HFFc6 (cell line): ENCODE measurements around the gene FHAD1. TPM values are rescaled to one million over a fixed set of nuclear protein-coding genes. Genes with fewer than 3 reads are reported as not detected.
"Not testable (repeated sequence)": the region's sequence is repeated elsewhere in the genome, so short reads cannot be mapped to it uniquely, and the experiment has no call there.

Experiments used
- DNase-seq: peaks from one replicate; pipeline ENCODE4 v3.0.0-alpha.2; 2018
- H3K27ac Mint-ChIP-seq: 2 replicates; pipeline ENCODE4 v1.8.0; 2020; ENCODE audit warnings: mild to moderate bottlenecking, mixed read lengths
- H3K27me3 Mint-ChIP-seq: 2 replicates; pipeline ENCODE4 v1.8.0; 2021; ENCODE audit warnings: mild to moderate bottlenecking, moderate library complexity, mixed read lengths; ENCODE audit not compliant: insufficient read depth
- H3K36me3 Mint-ChIP-seq: 2 replicates; pipeline ENCODE4 v1.8.0; 2021; ENCODE audit warnings: low read depth, mixed read lengths
- H3K4me1 Mint-ChIP-seq: 2 replicates; pipeline ENCODE4 v1.8.0; 2020; ENCODE audit warnings: low read depth, mixed read lengths
- H3K4me3 Mint-ChIP-seq: 2 replicates; pipeline ENCODE4 v1.8.0; 2020; ENCODE audit warnings: mild to moderate bottlenecking, moderate library complexity, mixed read lengths
- H3K9me3 Mint-ChIP-seq: 2 replicates; pipeline ENCODE4 v1.8.0; 2020; ENCODE audit warnings: mild to moderate bottlenecking, mixed read lengths
- total RNA-seq, 6 experiments: library from RNA; stranded (reverse); fragmentation: NEBNext Ultra II Directional; extraction: Animal tissue kit (Norgen Biotek cat#: 25700); gene quantifications; 2 replicates in 1 of 6; 3 replicates in 5 of 6; pipeline ENCODE4 v1.2.3, GENCODE V29; 2021
- TF ChIP-seq, protein P1 (sequence below): fragments of 200-600 bp; sonication (generic); IDR thresholded peaks from 2 replicates; pipeline ENCODE4 v1.5.0; 2021; ENCODE audit warnings: antibody characterized with exemption, mild to moderate bottlenecking

Gene FHAD1
- total RNA-seq, 6 experiments from 2014 or later: 0.16 to 0.25 TPM; not detected in 4

DNA sequence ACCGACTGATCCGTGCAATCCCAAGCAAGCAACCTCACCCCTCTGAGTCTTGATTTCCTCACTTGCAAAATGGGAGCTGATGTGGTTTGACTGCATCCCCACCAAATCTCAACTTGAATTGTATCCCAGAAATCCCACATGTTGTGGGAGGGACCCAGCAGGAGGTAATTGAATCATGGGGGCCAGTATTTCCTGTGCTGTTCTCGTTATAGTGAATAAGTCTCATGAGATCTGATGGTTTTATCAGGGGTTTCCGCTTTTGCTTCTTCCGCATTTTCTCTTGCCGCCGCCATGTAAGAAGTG is 58.4 kb downstream of the FHAD1 start:
- Mint-ChIP-seq H3K27me3 (peaks cover 27% of the 10 kb centered on the region), H3K36me3 (peaks cover under 1% of the 10 kb centered on the region; the same call in 1 of the 2 replicates), H3K9me3 (no peaks in the 10 kb centered on the region), H3K4me3 (no peak overlapping the region), H3K4me1 (peaks cover 6% of the 10 kb centered on the region), H3K27ac (no peak overlapping the region)
- TF ChIP-seq, protein P1, sequence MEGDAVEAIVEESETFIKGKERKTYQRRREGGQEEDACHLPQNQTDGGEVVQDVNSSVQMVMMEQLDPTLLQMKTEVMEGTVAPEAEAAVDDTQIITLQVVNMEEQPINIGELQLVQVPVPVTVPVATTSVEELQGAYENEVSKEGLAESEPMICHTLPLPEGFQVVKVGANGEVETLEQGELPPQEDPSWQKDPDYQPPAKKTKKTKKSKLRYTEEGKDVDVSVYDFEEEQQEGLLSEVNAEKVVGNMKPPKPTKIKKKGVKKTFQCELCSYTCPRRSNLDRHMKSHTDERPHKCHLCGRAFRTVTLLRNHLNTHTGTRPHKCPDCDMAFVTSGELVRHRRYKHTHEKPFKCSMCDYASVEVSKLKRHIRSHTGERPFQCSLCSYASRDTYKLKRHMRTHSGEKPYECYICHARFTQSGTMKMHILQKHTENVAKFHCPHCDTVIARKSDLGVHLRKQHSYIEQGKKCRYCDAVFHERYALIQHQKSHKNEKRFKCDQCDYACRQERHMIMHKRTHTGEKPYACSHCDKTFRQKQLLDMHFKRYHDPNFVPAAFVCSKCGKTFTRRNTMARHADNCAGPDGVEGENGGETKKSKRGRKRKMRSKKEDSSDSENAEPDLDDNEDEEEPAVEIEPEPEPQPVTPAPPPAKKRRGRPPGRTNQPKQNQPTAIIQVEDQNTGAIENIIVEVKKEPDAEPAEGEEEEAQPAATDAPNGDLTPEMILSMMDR: no peak
- no peak for DNase-seq

DNA sequence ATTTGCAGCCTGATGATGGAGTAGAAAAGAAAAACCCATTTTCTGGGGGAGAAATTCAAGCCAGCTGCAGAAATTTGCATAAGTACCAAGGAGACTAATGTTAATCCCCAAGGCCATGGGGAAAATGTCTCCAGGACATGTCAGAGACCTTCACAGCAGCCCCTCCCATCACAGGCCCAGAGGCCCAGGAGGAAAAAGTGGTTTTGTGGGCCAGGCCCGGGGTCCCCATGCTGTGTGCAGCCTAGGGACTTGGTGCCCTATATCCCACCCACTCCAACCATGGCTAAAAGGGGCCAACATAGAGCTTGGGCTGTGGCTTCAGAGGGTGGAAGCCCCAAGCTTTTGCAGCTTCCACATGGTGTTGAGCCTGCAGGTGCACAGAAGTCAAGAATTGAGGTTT is 59.3 kb downstream of the FHAD1 start:
- not testable (repeated sequence) for DNase-seq, H3K4me1 Mint-ChIP-seq, H3K4me3 Mint-ChIP-seq, H3K36me3 Mint-ChIP-seq, H3K9me3 Mint-ChIP-seq, H3K27ac Mint-ChIP-seq
- peaks cover 27% of the 10 kb centered on the region for H3K27me3 Mint-ChIP-seq

DNA sequence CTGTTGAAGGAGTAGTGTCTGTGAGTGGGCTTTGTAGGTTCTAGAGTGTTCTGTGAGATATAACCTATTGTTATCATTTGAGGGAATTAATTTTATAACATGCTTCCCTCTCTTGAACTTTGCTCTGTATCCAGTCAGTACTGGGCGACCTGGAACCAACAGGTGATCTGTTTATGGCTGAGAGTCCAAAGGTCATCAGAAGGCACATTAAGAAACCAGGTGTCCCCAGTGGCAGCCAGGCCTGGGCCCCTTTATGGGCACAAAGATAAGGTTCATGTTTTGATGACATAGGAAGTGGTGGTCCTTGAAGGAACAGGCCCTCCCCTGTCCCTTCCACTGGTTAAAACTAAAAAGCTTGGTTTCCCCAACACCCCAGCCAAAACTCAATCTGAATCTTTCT is 61.1 kb downstream of the FHAD1 start:
- H3K27ac Mint-ChIP-seq: no peak overlapping the region
- H3K36me3 Mint-ChIP-seq: peaks cover 16% of the 10 kb centered on the region
- peaks cover 6% of the 10 kb centered on the region for H3K4me1 Mint-ChIP-seq
- no peak for DNase-seq
- peaks cover 34% of the 10 kb centered on the region for H3K27me3 Mint-ChIP-seq
- H3K4me3 Mint-ChIP-seq: no peak overlapping the region
- peaks cover 19% of the 10 kb centered on the region for H3K9me3 Mint-ChIP-seq
- TF ChIP-seq, protein P1: no peak

DNA sequence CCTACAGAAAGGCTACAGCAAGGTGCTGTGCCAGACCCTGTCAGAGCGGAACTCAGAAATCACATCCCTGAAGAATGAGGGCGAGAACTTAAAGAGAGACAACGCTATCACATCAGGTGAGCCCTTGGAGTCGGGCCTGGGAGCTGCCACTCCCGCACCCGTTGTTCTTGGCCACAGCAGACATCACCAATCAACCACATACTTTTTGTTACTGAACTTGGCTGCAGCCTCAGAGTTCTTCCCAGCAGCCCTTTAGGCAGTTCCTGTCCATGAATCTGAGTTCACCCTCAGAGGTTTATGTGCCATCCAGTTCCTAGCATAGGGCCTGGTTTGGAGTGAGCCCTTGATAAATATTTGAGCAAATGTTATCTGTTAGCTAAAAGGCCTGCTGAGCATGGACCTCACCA is 61.6 kb downstream of the FHAD1 start:
- TF ChIP-seq, protein P1: no peak
- H3K36me3 Mint-ChIP-seq: peaks cover 16% of the 10 kb centered on the region

DNA sequence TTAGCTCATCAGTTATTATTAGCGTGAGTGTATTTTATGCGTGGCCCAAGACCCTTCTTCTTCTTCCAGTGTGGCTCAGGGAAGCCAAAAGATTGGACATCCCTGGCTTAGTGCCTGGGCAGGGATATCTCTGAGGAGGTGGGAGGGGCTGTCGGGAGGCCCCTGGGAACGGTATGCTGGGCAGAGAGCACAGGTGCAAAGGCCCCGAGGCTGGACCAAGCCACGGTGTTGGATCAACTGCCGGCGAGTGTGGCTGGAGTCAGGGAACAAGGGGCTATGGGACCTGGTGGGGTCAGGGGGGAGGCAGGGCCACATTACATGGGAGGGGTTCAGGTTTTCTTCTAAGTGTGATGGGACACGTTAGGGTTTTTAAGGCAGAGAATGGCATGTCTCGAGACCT is 62.7 kb downstream of the FHAD1 start:
- peaks cover 4% of the 10 kb centered on the region for H3K4me1 Mint-ChIP-seq
- no peak overlapping the region for H3K4me3 Mint-ChIP-seq
- TF ChIP-seq, protein P1: no peak
- DNase-seq: no peak
- H3K9me3 Mint-ChIP-seq: peaks cover 19% of the 10 kb centered on the region
- no peak overlapping the region for H3K27ac Mint-ChIP-seq
- H3K36me3 Mint-ChIP-seq: peaks cover 16% of the 10 kb centered on the region
- peaks cover 37% of the 10 kb centered on the region for H3K27me3 Mint-ChIP-seq

More for the DNA sequence above, 61.6 kb downstream of the FHAD1 start:
- Mint-ChIP-seq H3K9me3 (peaks cover 19% of the 10 kb centered on the region), H3K27ac (no peak overlapping the region), H3K4me1 (peaks cover 6% of the 10 kb centered on the region), H3K4me3 (no peak overlapping the region), H3K27me3 (peaks cover 34% of the 10 kb centered on the region)
- no peak for DNase-seq

DNA sequence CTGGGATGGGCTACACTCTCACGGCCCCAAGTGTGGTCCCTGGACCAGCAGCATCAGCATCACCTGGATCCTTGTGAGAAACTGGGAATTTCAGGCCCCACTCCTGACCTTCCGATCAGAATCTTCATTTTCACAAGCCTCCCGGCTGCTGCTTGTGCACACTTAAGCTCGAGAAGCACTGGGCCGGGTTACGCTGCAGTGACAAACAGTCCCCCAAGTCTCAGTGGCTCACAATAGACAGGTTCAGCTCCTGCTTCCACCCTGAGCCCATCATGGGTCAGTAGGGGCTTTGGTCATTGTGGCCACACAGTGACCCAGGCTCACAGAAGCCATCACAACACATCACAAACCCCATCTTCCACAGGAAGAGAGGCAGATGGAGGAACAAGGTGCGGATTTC is 63.5 kb downstream of the FHAD1 start:
- H3K4me3 Mint-ChIP-seq: no peak overlapping the region
- TF ChIP-seq, protein P1: no peak
- H3K36me3 Mint-ChIP-seq: peaks cover 16% of the 10 kb centered on the region

More for the DNA sequence above, 63.5 kb downstream of the FHAD1 start:
- no peaks in the 10 kb centered on the region for H3K4me1 Mint-ChIP-seq
- peaks cover 37% of the 10 kb centered on the region for H3K27me3 Mint-ChIP-seq
- DNase-seq: no peak
- peaks cover 19% of the 10 kb centered on the region for H3K9me3 Mint-ChIP-seq
- no peak overlapping the region for H3K27ac Mint-ChIP-seq
